Activated naive CD4-positive, alpha-beta T cell treated with anti-CD3 and anti-CD28 coated beads, Interleukin-2, amount 10 ng/mL, durations not matched to agents 7 days and 5 days (primary cell): ENCODE data around the gene DEXI.
A peak's percentile ranks its signal among the peaks of the same experiment; 100 is the strongest.

Experiments
- CTCF ChIA-PET: fragments of 350-600 bp; sonication (Branson Sonifier 250); formaldehyde crosslinking; loops from one replicate; lab custom pipeline; 2021; ENCODE audit warnings: antibody characterized with exemption; lab: Charles Lee
- DNase-seq: peaks from one replicate; pipeline ENCODE4 v3.0.0-alpha.2; 2020
- H3K27ac Mint-ChIP-seq: one replicate; pipeline ENCODE4 v1.8.0; 2021; ENCODE audit warnings: mild to moderate bottlenecking, moderate library complexity, mixed read lengths
- H3K27me3 Mint-ChIP-seq: one replicate; pipeline ENCODE4 v1.8.0; 2021; ENCODE audit warnings: mild to moderate bottlenecking, mixed read lengths
- H3K36me3 Mint-ChIP-seq: one replicate; pipeline ENCODE4 v1.8.0; 2021; ENCODE audit warnings: mixed read lengths
- H3K4me1 Mint-ChIP-seq: one replicate; pipeline ENCODE4 v1.8.0; 2021; ENCODE audit warnings: mixed read lengths
- H3K4me3 Mint-ChIP-seq: one replicate; pipeline ENCODE4 v1.8.0; 2021; ENCODE audit warnings: mild to moderate bottlenecking, moderate library complexity, mixed read lengths
- H3K9me3 Mint-ChIP-seq: one replicate; pipeline ENCODE4 v1.8.0; 2021; ENCODE audit warnings: mixed read lengths

DEXI gene

GRCh38 chr16:10942352-10943063, at the start of gene DEXI:
Gene DEXI, minus strand, starts transcription at chr16:10942468. Its CDS starts 463 bp downstream, at chr16:10942005.
- Mint-ChIP-seq H3K4me1 (peaks cover 81% of the 10 kb centered on the region), H3K36me3 (peaks cover 24% of the 10 kb centered on the region), H3K27me3 (peaks cover 3% of the 10 kb centered on the region), H3K27ac (peak within 1 kb of the TSS; percentile 83), H3K9me3 (no peaks in the 10 kb centered on the region), H3K4me3 (peak within 1 kb of the TSS; percentile 88)
- CTCF ChIA-PET: no interaction called here
- DNase-seq: peak; percentile 95

- Mint-ChIP-seq H3K27me3 (no peaks in the 10 kb centered on the region), H3K4me3 (no peak overlapping the region), H3K27ac (no peak overlapping the region), H3K36me3 (peaks cover 65% of the 10 kb centered on the region), H3K9me3 (peaks cover 2% of the 10 kb centered on the region), H3K4me1 (peaks cover 85% of the 10 kb centered on the region)
- CTCF ChIA-PET: interaction anchor here (1.0 to 1.9 kb wide), 3 partner anchors 26 to 382 kb away, joined by 3 to 6 read pairs (median 4); partner anchors contain the start of gene SOCS1
- no peak for DNase-seq
These were observed 48.1 kb upstream of the DEXI start for GRCh38 chr16:10990378-10990777.

GRCh38 chr16:10989559-10989958, 47.3 kb upstream of the DEXI start:
- DNase-seq: no peak
- CTCF ChIA-PET: interaction anchor here (1.0 to 1.9 kb wide), 4 partner anchors 25 to 382 kb away, joined by 3 to 6 read pairs (median 4); partner anchors contain the start of gene SOCS1
- H3K27ac Mint-ChIP-seq: peak overlapping the region; percentile 81
- H3K4me1 Mint-ChIP-seq: peaks cover 84% of the 10 kb centered on the region
- H3K4me3 Mint-ChIP-seq: no peak overlapping the region
- H3K9me3 Mint-ChIP-seq: peaks cover 2% of the 10 kb centered on the region
- peaks cover 62% of the 10 kb centered on the region for H3K36me3 Mint-ChIP-seq
- H3K27me3 Mint-ChIP-seq: no peaks in the 10 kb centered on the region

GRCh38 chr16:10988879-10989278, 46.6 kb upstream of the DEXI start:
- Mint-ChIP-seq H3K9me3 (peaks cover 2% of the 10 kb centered on the region), H3K36me3 (peaks cover 62% of the 10 kb centered on the region), H3K4me3 (peak overlapping the region; percentile 11), H3K27ac (peak overlapping the region; percentile 81), H3K27me3 (no peaks in the 10 kb centered on the region), H3K4me1 (peaks cover 85% of the 10 kb centered on the region)
- no peak for DNase-seq
- CTCF ChIA-PET: interaction anchor here (1.2 to 1.9 kb wide), 2 partner anchors 25 to 103 kb away, joined by 3 to 6 read pairs; no protein-coding TSS in a partner anchor

GRCh38 chr16:10988164-10988803, 46.0 kb upstream of the DEXI start:
- Mint-ChIP-seq H3K9me3 (peaks cover 2% of the 10 kb centered on the region), H3K36me3 (peaks cover 61% of the 10 kb centered on the region), H3K27me3 (no peaks in the 10 kb centered on the region), H3K4me1 (peaks cover 88% of the 10 kb centered on the region), H3K4me3 (peak overlapping the region; percentile 11), H3K27ac (peak overlapping the region; percentile 81)
- CTCF ChIA-PET: interaction anchor here (1.2 kb wide), 1 partner anchor 104 kb away, joined by 3 read pairs; no protein-coding TSS in a partner anchor
- DNase-seq: peak; percentile 74

- H3K4me1 Mint-ChIP-seq: peaks cover 88% of the 10 kb centered on the region
- H3K9me3 Mint-ChIP-seq: peaks cover 2% of the 10 kb centered on the region
- peaks cover 62% of the 10 kb centered on the region for H3K36me3 Mint-ChIP-seq
- no peak for DNase-seq
- no peaks in the 10 kb centered on the region for H3K27me3 Mint-ChIP-seq
- peak overlapping the region; percentile 11 for H3K4me3 Mint-ChIP-seq
- peak overlapping the region; percentile 81 for H3K27ac Mint-ChIP-seq
- CTCF ChIA-PET: interaction anchor here (1.2 kb wide), 1 partner anchor 16 kb away, joined by 4 read pairs; no protein-coding TSS in a partner anchor
These were observed 45.3 kb upstream of the DEXI start for GRCh38 chr16:10987361-10988163.

GRCh38 chr16:10984509-10984908, 42.2 kb upstream of the DEXI start:
- peaks cover 62% of the 10 kb centered on the region for H3K36me3 Mint-ChIP-seq
- H3K27ac Mint-ChIP-seq: no peak overlapping the region
- H3K4me3 Mint-ChIP-seq: no peak overlapping the region
- H3K9me3 Mint-ChIP-seq: no peaks in the 10 kb centered on the region
- peaks cover 73% of the 10 kb centered on the region for H3K4me1 Mint-ChIP-seq
- H3K27me3 Mint-ChIP-seq: no peaks in the 10 kb centered on the region
- CTCF ChIA-PET: interaction anchor here (0.9 to 2.9 kb wide), 9 partner anchors 13 to 813 kb away, joined by 3 to 22 read pairs (median 8); partner anchors contain the start of gene SOCS1
- no peak for DNase-seq

GRCh38 chr16:10983159-10983558, 40.9 kb upstream of the DEXI start:
- H3K4me3 Mint-ChIP-seq: no peak overlapping the region
- peaks cover 72% of the 10 kb centered on the region for H3K4me1 Mint-ChIP-seq
- H3K27me3 Mint-ChIP-seq: no peaks in the 10 kb centered on the region
- H3K27ac Mint-ChIP-seq: peak overlapping the region; percentile 29
- DNase-seq: peak; percentile 40
- CTCF ChIA-PET: interaction anchor here (0.6 to 2.9 kb wide), 23 partner anchors 9 to 389 kb away, joined by 3 to 22 read pairs (median 4); partner anchors contain the start of gene SOCS1
- H3K36me3 Mint-ChIP-seq: peaks cover 66% of the 10 kb centered on the region
- H3K9me3 Mint-ChIP-seq: no peaks in the 10 kb centered on the region

- Mint-ChIP-seq H3K4me3 (no peak overlapping the region), H3K9me3 (no peaks in the 10 kb centered on the region), H3K27me3 (no peaks in the 10 kb centered on the region), H3K27ac (no peak overlapping the region), H3K4me1 (peaks cover 72% of the 10 kb centered on the region), H3K36me3 (peaks cover 70% of the 10 kb centered on the region)
- CTCF ChIA-PET: interaction anchor here (0.6 to 2.9 kb wide), 22 partner anchors 9 to 389 kb away, joined by 3 to 22 read pairs (median 4); partner anchors contain the start of gene SOCS1
- DNase-seq: no peak
These were observed 40.3 kb upstream of the DEXI start for GRCh38 chr16:10982465-10983150.

- no peak overlapping the region for H3K27ac Mint-ChIP-seq
These were observed 39.5 kb upstream of the DEXI start for GRCh38 chr16:10981697-10982216.

GRCh38 chr16:10980813-10981212, 38.5 kb upstream of the DEXI start:
- Mint-ChIP-seq H3K4me1 (peaks cover 73% of the 10 kb centered on the region), H3K27ac (no peak overlapping the region), H3K27me3 (no peaks in the 10 kb centered on the region), H3K9me3 (no peaks in the 10 kb centered on the region), H3K36me3 (peaks cover 77% of the 10 kb centered on the region), H3K4me3 (no peak overlapping the region)
- CTCF ChIA-PET: interaction anchor here (0.6 to 1.8 kb wide), 7 partner anchors 10 to 550 kb away, joined by 3 to 6 read pairs (median 4); partner anchors contain the start of genes CLEC16A and SOCS1
- no peak for DNase-seq

More at GRCh38 chr16:10981697-10982216, 39.5 kb upstream of the DEXI start:
- Mint-ChIP-seq H3K27me3 (no peaks in the 10 kb centered on the region), H3K9me3 (no peaks in the 10 kb centered on the region), H3K4me3 (no peak overlapping the region), H3K36me3 (peaks cover 75% of the 10 kb centered on the region), H3K4me1 (peaks cover 73% of the 10 kb centered on the region)
- CTCF ChIA-PET: interaction anchor here (1.1 to 2.9 kb wide), 5 partner anchors 10 to 125 kb away, joined by 3 to 22 read pairs (median 3); no protein-coding TSS in a partner anchor
- DNase-seq: peak; percentile 73

GRCh38 chr16:10979717-10980601, 37.7 kb upstream of the DEXI start:
- Mint-ChIP-seq H3K4me3 (no peak overlapping the region), H3K36me3 (peaks cover 73% of the 10 kb centered on the region), H3K27me3 (no peaks in the 10 kb centered on the region), H3K27ac (no peak overlapping the region), H3K9me3 (no peaks in the 10 kb centered on the region), H3K4me1 (peaks cover 71% of the 10 kb centered on the region)
- CTCF ChIA-PET: interaction anchor here (0.6 to 1.8 kb wide), 7 partner anchors 9 to 551 kb away, joined by 3 to 6 read pairs (median 4); partner anchors contain the start of genes CLEC16A and SOCS1
- no peak for DNase-seq
